H9 (cell line): ENCODE measurements around the gene GPS1. TPM values are rescaled to one million over a fixed set of nuclear protein-coding genes. Genes with fewer than 3 reads are reported as not detected.
A peak's percentile ranks its signal among the peaks of the same experiment; 100 is the strongest.

Experiments used
- DNase-seq: peaks from one replicate; pipeline ENCODE4 v3.0.0-alpha.2; 2017
- H2AFZ ChIP-seq: one replicate; pipeline ENCODE4 v1.6.1; 2013; ENCODE audit warnings: mild to moderate bottlenecking, low read length, control low read depth, moderate library complexity
- H2AK5ac ChIP-seq: 2 replicates; pipeline ENCODE4 v1.6.1; 2013; ENCODE audit warnings: low read length, control low read depth, mixed read lengths; ENCODE audit not compliant: insufficient read length
- H2BK120ac ChIP-seq: one replicate; pipeline ENCODE4 v1.6.1; 2013; ENCODE audit warnings: low read depth, mild to moderate bottlenecking, low read length, control low read depth, inconsistent platforms; ENCODE audit not compliant: poor library complexity, severe bottlenecking
- H2BK12ac ChIP-seq: 2 replicates; pipeline ENCODE4 v1.6.1; 2013; ENCODE audit warnings: low read length, control low read depth, mixed read lengths, low read depth; ENCODE audit not compliant: insufficient read length
- H2BK15ac ChIP-seq: 2 replicates; pipeline ENCODE4 v1.6.1; 2013; ENCODE audit warnings: low read depth, low read length, control low read depth
- H2BK20ac ChIP-seq: one replicate; pipeline ENCODE4 v1.6.1; 2013; ENCODE audit warnings: low read depth, mild to moderate bottlenecking, low read length, control low read depth, inconsistent platforms; ENCODE audit not compliant: poor library complexity, severe bottlenecking
- H2BK5ac ChIP-seq: 2 replicates; pipeline ENCODE4 v1.6.1; 2013; ENCODE audit warnings: low read length, control low read depth, mixed read lengths; ENCODE audit not compliant: insufficient read length
- H3K14ac ChIP-seq: 2 replicates; pipeline ENCODE4 v1.6.1; 2013; ENCODE audit warnings: low read length, control low read depth; ENCODE audit not compliant: insufficient read depth
- H3K18ac ChIP-seq: 2 replicates; pipeline ENCODE4 v1.6.1; 2013; ENCODE audit warnings: low read depth, mild to moderate bottlenecking, mixed read lengths, low read length, control low read depth; ENCODE audit not compliant: insufficient read length
- H3K23ac ChIP-seq: 2 replicates; pipeline ENCODE4 v1.6.1; 2013; ENCODE audit warnings: low read length, control low read depth, mixed read lengths, low read depth; ENCODE audit not compliant: insufficient read length
- H3K23me2 ChIP-seq: 2 replicates; pipeline ENCODE4 v1.6.1; 2013; ENCODE audit warnings: low read depth, mild to moderate bottlenecking, mixed read lengths, low read length, control low read depth; ENCODE audit not compliant: insufficient read length, poor library complexity, severe bottlenecking
- H3K27ac ChIP-seq: 2 replicates; pipeline ENCODE4 v1.5.1; 2013; ENCODE audit warnings: low read length, control low read depth, mixed read lengths, low read depth; ENCODE audit not compliant: insufficient read length
- H3K27me3 ChIP-seq: 2 replicates; pipeline ENCODE4 v1.6.1; 2013; ENCODE audit warnings: low read length, control low read depth, inconsistent platforms; ENCODE audit not compliant: insufficient read depth
- H3K4ac ChIP-seq: 2 replicates; pipeline ENCODE4 v1.6.1; 2013; ENCODE audit warnings: low read depth, mild to moderate bottlenecking, control low read depth, inconsistent platforms, low read length, moderate library complexity
- H3K4me1 ChIP-seq: 2 replicates; pipeline ENCODE4 v1.6.1; 2013; ENCODE audit warnings: low read length, control low read depth, inconsistent platforms; ENCODE audit not compliant: insufficient read depth
- H3K4me2 ChIP-seq: 2 replicates; pipeline ENCODE4 v1.6.1; 2013; ENCODE audit warnings: low read length, control low read depth, mixed read lengths; ENCODE audit not compliant: insufficient read length, insufficient read depth
- H3K56ac ChIP-seq: 2 replicates; pipeline ENCODE4 v1.6.1; 2013; ENCODE audit warnings: low read depth, mild to moderate bottlenecking, mixed read lengths, low read length, control low read depth; ENCODE audit not compliant: insufficient read length
- H3K79me1 ChIP-seq: 2 replicates; pipeline ENCODE4 v1.6.1; 2013; ENCODE audit warnings: low read depth, mild to moderate bottlenecking, moderate library complexity, low read length, control low read depth, inconsistent platforms; ENCODE audit not compliant: insufficient read depth, poor library complexity, severe bottlenecking
- H3K79me2 ChIP-seq: 2 replicates; pipeline ENCODE4 v1.6.1; 2013; ENCODE audit warnings: low read length, control low read depth, inconsistent platforms; ENCODE audit not compliant: insufficient read depth
- H3K9ac ChIP-seq: 2 replicates; pipeline ENCODE4 v1.6.1; 2013; ENCODE audit warnings: low read length, control low read depth, mixed read lengths; ENCODE audit not compliant: insufficient read length; ENCODE audit errors: extremely low read depth
- H3K9me3 ChIP-seq: one replicate; pipeline ENCODE4 v1.6.1; 2013; ENCODE audit warnings: low read depth, low read length, inconsistent platforms; ENCODE audit not compliant: control insufficient read depth
- H3T11ph ChIP-seq: one replicate; pipeline ENCODE4 v1.6.1; 2013; ENCODE audit warnings: mild to moderate bottlenecking, low read length, control low read depth, inconsistent platforms
- H4K20me1 ChIP-seq: one replicate; pipeline ENCODE4 v1.6.1; 2013; ENCODE audit not compliant: control insufficient read depth, insufficient read length, insufficient read depth
- H4K5ac ChIP-seq: 2 replicates; pipeline ENCODE4 v1.6.1; 2013; ENCODE audit warnings: low read depth, mild to moderate bottlenecking, mixed read lengths, low read length, control low read depth; ENCODE audit not compliant: insufficient read length
- H4K8ac ChIP-seq: replicated peaks from 2 replicates; pipeline ENCODE4 v1.6.1; 2013; ENCODE audit warnings: low read length, control low read depth, mixed read lengths, low read depth; ENCODE audit not compliant: insufficient read length
- H4K91ac ChIP-seq: 2 replicates; pipeline ENCODE4 v1.6.1; 2013; ENCODE audit warnings: low read depth, mild to moderate bottlenecking, moderate library complexity, mixed read lengths, low read length, control low read depth; ENCODE audit not compliant: insufficient read length
- H3K27ac Mint-ChIP-seq, 3 experiments: 2 replicates in 2 of 3; 3 replicates in 1 of 3; pipeline ENCODE4 v1.8.0; 2020 to 2021; ENCODE audit warnings: mixed read lengths in 3 of 3, mild to moderate bottlenecking in 1 of 3, moderate library complexity in 1 of 3
- H3K27me3 Mint-ChIP-seq: 2 replicates; pipeline ENCODE4 v1.8.0; 2021; ENCODE audit warnings: low read depth, mild to moderate bottlenecking, moderate library complexity, mixed read lengths
- H3K36me3 Mint-ChIP-seq, 3 experiments: 2 replicates in 2 of 3; 3 replicates in 1 of 3; pipeline ENCODE4 v1.8.0; 2020 to 2021; ENCODE audit warnings: low read depth in 3 of 3, mixed read lengths in 3 of 3; ENCODE audit not compliant: insufficient read depth in 1 of 3
- H3K4me1 Mint-ChIP-seq, 2 experiments: 2 replicates each; pipeline ENCODE4 v1.8.0; 2020; ENCODE audit warnings: mixed read lengths in 2 of 2
- H3K4me3 Mint-ChIP-seq, 2 experiments: 2 replicates in 1 of 2; 3 replicates in 1 of 2; pipeline ENCODE4 v1.8.0; 2020 to 2021; ENCODE audit warnings: mild to moderate bottlenecking in 2 of 2, mixed read lengths in 2 of 2, moderate library complexity in 1 of 2
- H3K9me3 Mint-ChIP-seq, 2 experiments: 2 replicates in 1 of 2; 3 replicates in 1 of 2; pipeline ENCODE4 v1.8.0; 2020; ENCODE audit warnings: mild to moderate bottlenecking in 2 of 2, mixed read lengths in 2 of 2, moderate library complexity in 1 of 2
- WGBS: extraction: QIAGEN DNeasy Blood & Tissue Kit; methylation state at CpG from one replicate; pipeline ENCODE4 v1.1.7; 2013; ENCODE audit warnings: missing lambda C conversion rate, low lambda C conversion rate, mixed read lengths; ENCODE audit not compliant: insufficient read length; ENCODE audit errors: extremely low coverage; 5-methylcytosine and 5-hydroxymethylcytosine counted together
- total RNA-seq: library from RNA; stranded (reverse); gene quantifications from 2 replicates; pipeline ENCODE4 v1.2.1, GENCODE V29; 2021
- TF ChIP-seq, protein P1 (sequence below): fragments of 200-600 bp; sonication (generic); conservative IDR thresholded peaks from 3 replicates; pipeline ENCODE4 v1.8.0; 2021; ENCODE audit warnings: antibody characterized with exemption, mild to moderate bottlenecking

Gene GPS1
- total RNA-seq, 1 experiment from 2014 or later: 164 TPM

DNA sequence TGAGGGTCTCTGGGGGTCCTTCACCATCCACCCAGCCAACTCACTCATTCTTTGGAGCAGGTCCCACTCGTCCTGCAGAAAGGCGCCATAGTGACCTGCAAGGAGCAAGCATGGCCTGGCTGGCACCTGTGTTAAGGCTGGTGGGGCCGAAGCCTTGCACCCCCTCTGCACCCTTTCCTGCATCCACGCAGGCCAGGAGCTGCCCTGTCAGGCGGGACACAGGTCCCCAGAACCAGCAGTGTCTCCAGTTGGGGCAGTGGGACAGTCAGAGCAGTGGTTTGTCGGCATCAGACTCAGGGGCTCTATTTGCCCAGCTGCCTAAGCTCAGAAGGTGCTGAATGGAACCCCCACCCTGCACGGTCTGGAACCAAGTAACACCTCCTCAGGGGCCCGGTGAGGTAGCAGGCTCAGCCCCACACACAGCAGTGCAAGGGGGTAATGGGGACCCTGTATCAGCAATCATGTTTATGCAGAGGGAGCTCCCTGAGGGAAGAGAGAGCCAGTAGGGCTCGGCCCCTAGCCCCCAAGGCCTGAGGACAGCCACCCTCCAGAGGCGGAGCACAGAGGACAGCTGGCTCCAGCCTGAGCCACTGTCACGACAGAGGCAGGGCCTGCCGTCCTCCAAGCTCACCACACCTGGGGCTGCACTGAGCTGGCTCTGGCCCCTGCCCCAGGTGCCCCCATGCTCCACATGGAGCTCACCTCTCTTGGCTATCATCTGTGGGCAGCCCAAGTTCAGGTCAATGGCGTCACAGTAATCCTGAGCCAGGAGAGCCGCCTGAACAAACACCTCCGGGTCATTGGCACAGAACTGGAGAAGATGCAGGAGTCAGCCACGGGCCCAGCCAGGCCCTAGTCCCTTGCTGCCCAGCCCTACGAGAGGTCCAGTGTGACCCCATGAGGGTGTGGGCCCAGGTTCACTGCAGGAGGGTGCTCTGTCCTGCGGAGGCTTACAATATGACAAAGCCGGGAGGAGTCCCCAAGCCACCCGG is 12.0 kb downstream of the GPS1 start:
- no peak overlapping the region for H2BK15ac ChIP-seq
- H3K27me3 Mint-ChIP-seq: peaks cover 4% of the 10 kb centered on the region; the same call in 1 of the 2 replicates
- no peak overlapping the region for H3K4me2 ChIP-seq
- no peak for DNase-seq
- H3K36me3 Mint-ChIP-seq: peaks cover 4 to 17% (median 13%) of the 10 kb centered on the region in 3 experiments
- H4K5ac ChIP-seq: no peak overlapping the region
- no peak overlapping the region for H3T11ph ChIP-seq
- H3K4ac ChIP-seq: no peak overlapping the region
- no peaks in the 10 kb centered on the region for H3K4me1 ChIP-seq
- no peak overlapping the region for H3K23ac ChIP-seq
- no CpG with 5 or more reads among the region's 20 CpGs for WGBS
- no peak overlapping the region for H3K14ac ChIP-seq
- peaks cover 15% of the 10 kb centered on the region for H3K23me2 ChIP-seq
- no peak overlapping the region for H2BK5ac ChIP-seq
- H3K27me3 ChIP-seq: no peaks in the 10 kb centered on the region
- H4K8ac ChIP-seq: no peak overlapping the region
- no peak overlapping the region for H3K18ac ChIP-seq
- no peaks in the 10 kb centered on the region; a peak in 1 of 5 replicates for H3K9me3 Mint-ChIP-seq
- no peak overlapping the region for H3K56ac ChIP-seq
- no peak overlapping the region for H3K27ac ChIP-seq
- no peak overlapping the region for H3K27ac Mint-ChIP-seq
- no peak overlapping the region for H2AFZ ChIP-seq
- H2BK120ac ChIP-seq: no peak overlapping the region
- no peak overlapping the region for H2BK20ac ChIP-seq
- H2BK12ac ChIP-seq: no peak overlapping the region
- peak overlapping the region; percentile 70 to 73; a peak in 4 of 5 replicates for H3K4me3 Mint-ChIP-seq
- TF ChIP-seq, protein P1, sequence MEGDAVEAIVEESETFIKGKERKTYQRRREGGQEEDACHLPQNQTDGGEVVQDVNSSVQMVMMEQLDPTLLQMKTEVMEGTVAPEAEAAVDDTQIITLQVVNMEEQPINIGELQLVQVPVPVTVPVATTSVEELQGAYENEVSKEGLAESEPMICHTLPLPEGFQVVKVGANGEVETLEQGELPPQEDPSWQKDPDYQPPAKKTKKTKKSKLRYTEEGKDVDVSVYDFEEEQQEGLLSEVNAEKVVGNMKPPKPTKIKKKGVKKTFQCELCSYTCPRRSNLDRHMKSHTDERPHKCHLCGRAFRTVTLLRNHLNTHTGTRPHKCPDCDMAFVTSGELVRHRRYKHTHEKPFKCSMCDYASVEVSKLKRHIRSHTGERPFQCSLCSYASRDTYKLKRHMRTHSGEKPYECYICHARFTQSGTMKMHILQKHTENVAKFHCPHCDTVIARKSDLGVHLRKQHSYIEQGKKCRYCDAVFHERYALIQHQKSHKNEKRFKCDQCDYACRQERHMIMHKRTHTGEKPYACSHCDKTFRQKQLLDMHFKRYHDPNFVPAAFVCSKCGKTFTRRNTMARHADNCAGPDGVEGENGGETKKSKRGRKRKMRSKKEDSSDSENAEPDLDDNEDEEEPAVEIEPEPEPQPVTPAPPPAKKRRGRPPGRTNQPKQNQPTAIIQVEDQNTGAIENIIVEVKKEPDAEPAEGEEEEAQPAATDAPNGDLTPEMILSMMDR: no peak
- no peaks in the 10 kb centered on the region for H3K79me2 ChIP-seq
- peaks cover 4 to 5% of the 10 kb centered on the region in 2 experiments for H3K4me1 Mint-ChIP-seq
- H3K9ac ChIP-seq: no peak overlapping the region
- H4K91ac ChIP-seq: no peak overlapping the region
- H3K79me1 ChIP-seq: no peaks in the 10 kb centered on the region
- no peak overlapping the region for H2AK5ac ChIP-seq
- no peaks in the 10 kb centered on the region for H4K20me1 ChIP-seq
- no peaks in the 10 kb centered on the region for H3K9me3 ChIP-seq
